CD14-positive monocyte (primary cell): Measurements from ENCODE around the gene RAB3D. TPM values are rescaled to one million over a fixed set of nuclear protein-coding genes. Genes with fewer than 3 reads are reported as not detected.

Experiments used
- DNase-seq, 3 donors: peaks; one replicate each; pipeline ENCODE4 v3.0.0-alpha.2; 2011 to 2022
- H2AFZ ChIP-seq: 2 replicates; pipeline ENCODE4 v1.6.0; 2012; ENCODE audit warnings: mild to moderate bottlenecking, low read depth, low read length, inconsistent platforms; ENCODE audit not compliant: insufficient read depth, poor library complexity, severe bottlenecking
- H3K27ac ChIP-seq, 2 donors: 1 replicate in 1 of 2; 2 replicates in 1 of 2; pipeline ENCODE4 v1.5.1; 2012 to 2013; ENCODE audit warnings: low read length in 2 of 2, control low read depth in 1 of 2, inconsistent platforms in 1 of 2, low read depth in 1 of 2, mild to moderate bottlenecking in 1 of 2
- H3K27me3 ChIP-seq, 2 donors: one replicate each; pipeline versions ENCODE4 v1.6.0 to v1.6.1; 2011 to 2013; ENCODE audit warnings: low read length in 2 of 2; ENCODE audit not compliant: control insufficient read depth in 2 of 2, insufficient read depth in 2 of 2
- H3K36me3 ChIP-seq, 2 donors: replicated peaks in 1 of 2; 1 replicate in 1 of 2; 2 replicates in 1 of 2; pipeline versions ENCODE4 v1.5.1 to v1.6.1; 2012 to 2013; ENCODE audit warnings: low read length in 2 of 2, control low read depth in 1 of 2, inconsistent platforms in 1 of 2, mild to moderate bottlenecking in 1 of 2; ENCODE audit not compliant: insufficient read depth in 2 of 2, control insufficient read depth in 1 of 2
- H3K4me1 ChIP-seq, 2 donors: 1 replicate in 1 of 2; 2 replicates in 1 of 2; pipeline versions ENCODE4 v1.5.1 to v1.6.1; 2012 to 2013; ENCODE audit warnings: low read length in 2 of 2, control low read depth in 1 of 2, inconsistent platforms in 1 of 2, mild to moderate bottlenecking in 1 of 2, moderate library complexity in 1 of 2; ENCODE audit not compliant: insufficient read depth in 2 of 2, control insufficient read depth in 1 of 2
- H3K4me2 ChIP-seq: replicated peaks from 2 replicates; pipeline ENCODE3; 2012; ENCODE audit warnings: low read length, moderate library complexity, mild to moderate bottlenecking; ENCODE audit not compliant: poor library complexity, severe bottlenecking; ENCODE audit errors: extremely low read depth
- H3K4me3 ChIP-seq, 3 experiments: fragments of 200-600 bp in 1 of 3; sonication (generic) in 1 of 3; replicated peaks in 1 of 3; 1 replicate in 2 of 3; 2 replicates in 1 of 3; pipeline ENCODE4 v1.5.1; 2011 to 2013; ENCODE audit warnings: low read length in 3 of 3, mild to moderate bottlenecking in 3 of 3, control low read depth in 2 of 3, low read depth in 2 of 3, inconsistent platforms in 1 of 3, moderate library complexity in 1 of 3
- H3K79me2 ChIP-seq: 2 replicates; pipeline ENCODE4 v1.6.0; 2012; ENCODE audit warnings: mild to moderate bottlenecking, control low read depth, inconsistent platforms, low read length, moderate library complexity; ENCODE audit not compliant: insufficient read depth
- H3K9ac ChIP-seq: 2 replicates; pipeline ENCODE4 v1.6.0; 2017; ENCODE audit warnings: low read length, mild to moderate bottlenecking; ENCODE audit not compliant: insufficient read depth, poor library complexity, severe bottlenecking
- H3K9me3 ChIP-seq, 2 donors: replicated peaks in 1 of 2; 1 replicate in 1 of 2; 2 replicates in 1 of 2; pipeline versions ENCODE4 v1.5.1 to v1.6.1; 2012 to 2013; ENCODE audit warnings: low read length in 2 of 2, control low read depth in 1 of 2; ENCODE audit not compliant: control insufficient read depth in 1 of 2, insufficient read depth in 1 of 2
- H4K20me1 ChIP-seq: 2 replicates; pipeline ENCODE4 v1.6.0; 2012; ENCODE audit warnings: mild to moderate bottlenecking, low read length, control low read depth, moderate library complexity; ENCODE audit not compliant: insufficient read depth
- H3K27ac Mint-ChIP-seq, 7 donors: one replicate each; pipeline ENCODE4 v1.8.0; 2020; ENCODE audit warnings: mild to moderate bottlenecking in 7 of 7, mixed read lengths in 7 of 7, moderate library complexity in 6 of 7, inconsistent platforms in 2 of 7
- H3K27me3 Mint-ChIP-seq, 3 donors: one replicate each; pipeline ENCODE4 v1.8.0; 2021 to 2022; ENCODE audit warnings: low read depth in 3 of 3, mild to moderate bottlenecking in 3 of 3, mixed read lengths in 3 of 3, moderate library complexity in 3 of 3, inconsistent platforms in 1 of 3
- H3K36me3 Mint-ChIP-seq, 2 donors: one replicate each; pipeline ENCODE4 v1.8.0; 2020; ENCODE audit warnings: mixed read lengths in 2 of 2, inconsistent platforms in 1 of 2, mild to moderate bottlenecking in 1 of 2
- H3K4me1 Mint-ChIP-seq: one replicate; pipeline ENCODE4 v1.8.0; 2020; ENCODE audit warnings: mild to moderate bottlenecking, mixed read lengths
- H3K4me3 Mint-ChIP-seq, 2 donors: one replicate each; pipeline ENCODE4 v1.8.0; 2020; ENCODE audit warnings: mild to moderate bottlenecking in 2 of 2, mixed read lengths in 2 of 2, moderate library complexity in 1 of 2
- H3K9me3 Mint-ChIP-seq, 7 donors: one replicate each; pipeline ENCODE4 v1.8.0; 2020 to 2022; ENCODE audit warnings: mixed read lengths in 7 of 7, mild to moderate bottlenecking in 6 of 7, moderate library complexity in 6 of 7, inconsistent platforms in 2 of 7
- CTCF ChIP-seq: fragments of 200-600 bp; IDR thresholded peaks from one replicate; pipeline ENCODE4 v1.8.0; 2022; ENCODE audit warnings: antibody characterized with exemption, mild to moderate bottlenecking
- WGBS: methylation state at CpG from one replicate; pipeline ENCODE4 v1.1.5; 2013; ENCODE audit warnings: missing lambda C conversion rate; ENCODE audit not compliant: insufficient coverage; 5-methylcytosine and 5-hydroxymethylcytosine counted together
- intact Hi-C, 2 donors: fragments of 100-400 bp; cut with micrococcal nuclease; formaldehyde crosslinking; loops; one replicate each; pipeline versions ENCODE4 v1.15.0 to v1.15.1; 2023
- polyA plus RNA-seq, 3 donors: library from polyadenylated mRNA; depleted of rRNA in 1 of 3; unstranded in 2 of 3; stranded (reverse) in 1 of 3; fragments of 300-500 nt in 2 of 3; fragments of >200 nt in 1 of 3; fragmentation: Illumina TruSeq in 2 of 3; gene quantifications; 1 replicate in 2 of 3; 2 replicates in 1 of 3; pipeline ENCODE4 v1.2.3, GENCODE V29; 2012 to 2021

RAB3D gene
- polyA plus RNA-seq, 3 donors, result 52.9 to 78.1 (median 60.8) TPM

DNA sequence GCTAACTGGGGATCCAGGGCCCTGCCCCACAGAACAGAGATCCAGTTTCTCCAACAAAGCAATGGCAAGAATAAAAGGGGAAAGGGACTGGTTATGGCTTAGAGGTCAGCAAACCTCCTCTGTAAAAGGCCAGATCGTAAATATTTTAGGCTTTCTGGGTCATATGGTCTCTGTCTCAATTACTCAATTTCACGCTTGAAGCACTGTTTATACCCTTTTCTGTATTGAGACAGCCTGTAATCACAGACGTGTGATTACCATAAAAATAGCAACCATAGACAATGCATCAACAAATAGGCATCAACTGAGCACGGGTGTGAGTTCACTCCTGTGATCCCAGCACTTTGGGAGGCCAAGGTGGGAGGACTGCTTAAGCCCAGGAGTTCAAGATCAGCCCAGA, 9.3 kb downstream of the RAB3D start:
- peak overlapping the region in 4 of 7 donors; percentile 31 to 50 (median 46) for H3K27ac Mint-ChIP-seq
- 100% methylated on average over 1 of the region's 4 CpGs for WGBS
- H3K4me1 ChIP-seq, result peaks cover 19 to 29% of the 10 kb centered on the region in 2 donors

DNA sequence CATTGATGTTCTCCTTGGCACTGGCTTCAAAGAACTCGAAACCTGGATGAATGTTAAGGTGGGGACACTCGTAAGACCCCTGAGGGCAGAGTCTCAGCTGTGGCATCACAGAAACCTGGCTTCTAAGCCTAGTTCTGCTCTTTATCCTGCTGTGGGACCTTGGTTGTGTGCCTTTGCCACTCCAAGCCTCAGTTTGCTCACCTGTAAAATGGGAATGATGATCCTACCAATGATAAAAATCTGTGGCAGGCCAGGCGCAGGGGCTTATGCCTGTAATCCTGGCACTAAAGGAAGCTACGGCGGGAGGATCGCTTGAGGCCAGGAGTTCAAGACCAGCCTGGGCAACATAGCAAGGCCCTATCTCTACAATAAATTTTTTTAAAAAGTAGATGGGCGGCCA, 13.9 kb downstream of the RAB3D start:
- no peak overlapping the region for H3K4me3 Mint-ChIP-seq
- Histone ChIP-seq H3K9me3 (no peaks in the 10 kb centered on the region), H3K9ac (no peak overlapping the region), H3K4me3 (no peak overlapping the region), H4K20me1 (peaks cover 13% of the 10 kb centered on the region), H3K27ac (peak overlapping the region; percentile 94 to 97), H3K36me3 (peaks cover 47 to 55% of the 10 kb centered on the region in 2 donors), H2AFZ (no peak overlapping the region), H3K4me1 (peaks cover 60 to 67% of the 10 kb centered on the region in 2 donors), H3K27me3 (no peaks in the 10 kb centered on the region), H3K79me2 (peaks cover 69% of the 10 kb centered on the region), H3K4me2 (no peak overlapping the region)
- TF ChIP-seq CTCF, result no peak
- H3K9me3 Mint-ChIP-seq, result peaks cover 0 to 5% (median 0%) of the 10 kb centered on the region in 7 donors
- peaks cover 0 to 4% (median 2%) of the 10 kb centered on the region in 3 donors for H3K27me3 Mint-ChIP-seq
- WGBS, result 100% methylated on average over 2 of the region's 7 CpGs
- peak overlapping the region; percentile 91 to 99 (median 99) for H3K27ac Mint-ChIP-seq
- no peak for DNase-seq
- intact Hi-C loops, result loop anchor here in 1 of 2 donors (2.0 to 10.0 kb wide), 3 partner anchors 13 to 239 kb away; partner anchors contain the start of genes RAB3D and SWSAP1
- H3K4me1 Mint-ChIP-seq, result peaks cover 63% of the 10 kb centered on the region
- H3K36me3 Mint-ChIP-seq, result peaks cover 38 to 84% of the 10 kb centered on the region in 2 donors

More for the DNA sequence above, 9.3 kb downstream of the RAB3D start:
- Histone ChIP-seq H3K4me2 (no peak overlapping the region), H3K79me2 (peaks cover 90% of the 10 kb centered on the region), H3K9ac (no peak overlapping the region), H3K4me3 (no peak overlapping the region), H4K20me1 (peaks cover 58% of the 10 kb centered on the region), H3K27me3 (no peaks in the 10 kb centered on the region), H3K9me3 (no peaks in the 10 kb centered on the region), H3K36me3 (peaks cover 86 to 94% of the 10 kb centered on the region in 2 donors), H2AFZ (no peak overlapping the region), H3K27ac (no peak overlapping the region)
- H3K9me3 Mint-ChIP-seq, result peaks cover 0 to 2% (median 0%) of the 10 kb centered on the region in 7 donors
- H3K27me3 Mint-ChIP-seq, result peaks cover 0 to 2% (median 0%) of the 10 kb centered on the region in 3 donors
- H3K4me1 Mint-ChIP-seq, result peaks cover 17% of the 10 kb centered on the region
- H3K36me3 Mint-ChIP-seq, result peaks cover 61 to 96% of the 10 kb centered on the region in 2 donors
- no peak for DNase-seq
- no peak for TF ChIP-seq CTCF
- intact Hi-C loops, result loop anchor here in 1 of 2 donors (5.0 kb wide), 1 partner anchor 33 kb away; the partner anchor contains the start of gene TSPAN16
- no peak overlapping the region for H3K4me3 Mint-ChIP-seq
